Measurements from ENCODE around the gene HLA-DQA1.
"Not testable (repeated sequence)": the region's sequence is repeated elsewhere in the genome, so short reads cannot be mapped to it uniquely, and the experiment has no call there.

HLA-DQA1 gene

GRCh38 chr6:32666420-32667300 lies 29.5 kb downstream of the HLA-DQA1 start, which contains the start of gene HLA-DQB1:
TSS of gene HLA-DQB1 (minus strand) at chr6:32666657. CDS start at chr6:32666607, 50 bp downstream.
- H3K4me3 ChIP-seq (ENCODE audit: low read depth, low read length), result peak within 1 kb of the TSS; percentile 75
- DNase-seq (ENCODE audit: low read depth), result peak; percentile 83
- no peak for TF ChIP-seq CTCF (IDR thresholded peaks at IDR 0.05; ENCODE audit: low read depth, low read length, missing control alignments)

GRCh38 chr6:32668226-32668747 lies 31.1 kb downstream of the HLA-DQA1 start:
- no peak for TF ChIP-seq CTCF (IDR thresholded peaks at IDR 0.05; ENCODE audit: low read depth, low read length, missing control alignments)
- peak; percentile 88 for DNase-seq (ENCODE audit: low read depth)
- H3K4me3 ChIP-seq (ENCODE audit: low read depth, low read length), result peak overlapping the region; percentile 36

- TF ChIP-seq CTCF (IDR thresholded peaks at IDR 0.05; ENCODE audit: low read depth, low read length, missing control alignments), result no peak
- no peak overlapping the region for H3K4me3 ChIP-seq (ENCODE audit: low read depth, low read length)
- no peak for DNase-seq (ENCODE audit: low read depth)
These were observed 32.0 kb downstream of the HLA-DQA1 start for GRCh38 chr6:32669240-32669639.

- DNase-seq (ENCODE audit: low read depth), result no peak
- no peak for TF ChIP-seq CTCF (IDR thresholded peaks at IDR 0.05; ENCODE audit: low read depth, low read length, missing control alignments)
- H3K4me3 ChIP-seq (ENCODE audit: low read depth, low read length), result no peak overlapping the region
These were observed 32.7 kb downstream of the HLA-DQA1 start for GRCh38 chr6:32669893-32670292.

- DNase-seq (ENCODE audit: low read depth); H3K4me3 ChIP-seq (ENCODE audit: low read depth, low read length): not testable (repeated sequence)
These were observed 34.7 kb downstream of the HLA-DQA1 start for GRCh38 chr6:32671908-32672307.

GRCh38 chr6:32674123-32674522 lies 36.9 kb downstream of the HLA-DQA1 start:
- not testable (repeated sequence) for H3K4me3 ChIP-seq (ENCODE audit: low read depth, low read length); DNase-seq (ENCODE audit: low read depth)

GRCh38 chr6:32679492-32679891 lies 42.3 kb downstream of the HLA-DQA1 start:
- no peak overlapping the region for H3K4me3 ChIP-seq (ENCODE audit: low read depth, low read length)
- no peak for DNase-seq (ENCODE audit: low read depth)
- TF ChIP-seq CTCF (IDR thresholded peaks at IDR 0.05; ENCODE audit: low read depth, low read length, missing control alignments), result no peak

GRCh38 chr6:32680055-32680454 lies 42.8 kb downstream of the HLA-DQA1 start:
- no peak for TF ChIP-seq CTCF (IDR thresholded peaks at IDR 0.05; ENCODE audit: low read depth, low read length, missing control alignments)
- DNase-seq (ENCODE audit: low read depth), result no peak
- no peak overlapping the region for H3K4me3 ChIP-seq (ENCODE audit: low read depth, low read length)
